Measurements from ENCODE around the gene GAPDH.
"Not testable (repeated sequence)": the region's sequence is repeated elsewhere in the genome, so short reads cannot be mapped to it uniquely, and the experiment has no call there.

GAPDH gene

DNA sequence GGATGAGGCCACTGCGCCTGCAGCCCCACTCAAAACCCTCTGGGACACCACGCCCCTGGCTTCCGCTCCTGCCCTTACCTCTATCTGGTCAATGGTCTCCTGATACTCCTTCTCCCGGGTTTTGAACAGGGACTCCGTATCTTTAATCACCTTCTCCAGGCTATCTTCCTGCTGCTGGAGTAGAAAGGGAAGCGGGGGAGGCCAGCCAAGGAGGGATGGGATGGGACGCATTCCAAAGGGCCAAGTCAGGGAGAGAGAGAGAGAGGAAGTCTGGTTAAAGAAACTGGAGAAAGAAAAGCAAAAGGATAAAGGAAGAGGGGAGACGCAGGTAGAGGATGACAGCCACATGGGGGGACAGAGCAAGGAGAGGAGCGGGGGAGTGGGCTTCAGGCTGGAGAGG, 13.7 kb downstream of the GAPDH start:
- peak; percentile 90 for DNase-seq

DNA sequence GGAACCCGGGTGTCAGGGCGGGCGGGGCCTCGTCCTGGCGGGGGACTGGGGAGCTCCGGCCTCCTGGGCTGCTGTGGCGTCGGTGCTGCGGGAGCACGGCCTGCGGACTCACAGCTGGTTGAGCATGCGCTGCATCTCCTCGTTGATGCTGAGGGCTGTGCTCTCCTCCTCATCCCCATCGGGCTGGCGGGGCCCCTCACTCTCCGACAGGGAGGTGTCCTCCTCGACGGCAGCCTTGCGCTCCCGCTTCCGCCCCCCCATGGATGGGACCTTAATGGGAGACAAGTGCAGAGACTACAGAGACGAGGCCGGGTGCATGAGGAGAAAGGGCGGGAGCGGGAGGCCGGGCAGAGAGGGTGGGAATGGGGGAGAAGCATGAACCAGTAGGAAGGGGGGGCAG, 14.2 kb downstream of the GAPDH start:
- no peak for DNase-seq

GRCh38 chr12:6548966-6549683, 14.8 kb downstream of the GAPDH start:
- DNase-seq, result peak; percentile 66

- DNase-seq, result no peak
These were observed 15.4 kb downstream of the GAPDH start for GRCh38 chr12:6549684-6550151.

- DNase-seq, result no peak
These were observed 16.2 kb downstream of the GAPDH start for GRCh38 chr12:6550294-6551062.

- no peak for DNase-seq
These were observed 16.7 kb downstream of the GAPDH start for GRCh38 chr12:6551063-6551461.

DNA sequence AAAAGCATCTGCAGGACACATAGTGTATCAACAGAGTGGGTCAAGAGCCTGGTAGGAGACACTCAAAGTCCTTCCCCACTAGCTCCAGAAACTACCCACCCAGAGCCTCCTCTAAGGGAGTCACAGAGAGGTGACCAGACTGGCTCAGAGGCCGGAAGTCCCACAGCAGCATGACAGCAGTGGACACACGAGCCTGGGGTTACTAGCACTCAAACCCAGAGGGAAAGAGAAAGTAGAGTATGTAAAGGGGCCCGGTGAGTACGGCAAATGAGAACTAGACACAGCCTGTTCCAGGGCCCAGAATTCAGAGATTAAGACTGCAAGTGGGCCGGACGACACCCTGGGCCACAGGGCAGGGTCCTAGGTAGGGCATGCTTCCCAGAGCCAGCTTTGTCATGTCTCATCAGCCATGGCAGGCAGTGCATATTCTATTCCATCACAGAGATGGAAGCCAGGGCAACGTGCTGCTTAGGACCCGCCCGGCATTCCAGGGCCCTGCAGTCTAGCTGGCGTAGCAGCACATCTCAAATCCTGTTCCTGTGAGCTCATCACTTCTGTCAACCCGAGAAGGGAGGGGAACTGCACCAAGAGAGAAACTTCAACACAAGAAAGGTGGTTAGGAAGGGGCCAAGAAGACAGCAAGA, 17.3 kb downstream of the GAPDH start:
- peak; percentile 81 for DNase-seq

- DNase-seq, result peak; percentile 53
These were observed 17.8 kb downstream of the GAPDH start for GRCh38 chr12:6552140-6552551.

GRCh38 chr12:6553051-6553868, 18.9 kb downstream of the GAPDH start:
- peak; percentile 89 for DNase-seq

- DNase-seq, result peak; percentile 86
These were observed 20.1 kb downstream of the GAPDH start for GRCh38 chr12:6554168-6555017.

GRCh38 chr12:6555018-6555691, 20.8 kb downstream of the GAPDH start:
- DNase-seq, result peak; percentile 31

DNA sequence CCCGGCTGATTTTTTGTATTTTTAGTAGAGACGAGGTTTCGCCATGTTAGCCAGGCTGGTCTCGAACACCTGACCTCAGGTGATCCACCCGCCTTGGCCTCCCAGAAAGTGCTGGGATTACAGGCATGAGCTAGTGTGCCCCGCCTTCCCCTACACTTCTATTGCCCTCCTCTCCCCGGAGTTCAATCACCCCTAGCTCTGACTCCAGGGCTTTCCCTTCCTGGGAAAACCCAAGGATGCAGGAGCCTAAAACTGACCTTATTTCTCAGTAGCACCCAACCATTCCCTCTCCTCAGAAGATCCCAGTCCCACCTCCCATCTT, 22.1 kb downstream of the GAPDH start:
- not testable (repeated sequence) for DNase-seq

DNA sequence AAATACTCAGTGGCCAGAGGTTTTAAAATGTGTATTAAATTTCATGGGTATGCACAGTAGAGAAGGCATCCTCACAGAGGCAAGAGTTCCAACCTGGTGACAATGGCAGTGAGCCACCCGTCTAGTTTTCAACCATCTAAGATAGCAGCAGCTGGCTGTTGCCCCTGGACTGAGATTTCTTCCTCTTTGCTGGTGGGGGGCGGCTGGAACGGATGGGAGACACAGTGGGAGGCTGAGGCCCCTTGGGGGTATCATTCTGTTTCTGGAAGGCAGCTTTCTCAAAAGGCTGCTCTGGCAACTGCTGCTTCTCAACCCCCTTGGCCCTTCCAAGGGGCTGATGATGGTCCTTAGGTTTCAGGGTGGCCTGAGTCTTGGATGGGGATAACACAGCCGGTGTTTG, 22.5 kb downstream of the GAPDH start:
- no peak for DNase-seq

DNA sequence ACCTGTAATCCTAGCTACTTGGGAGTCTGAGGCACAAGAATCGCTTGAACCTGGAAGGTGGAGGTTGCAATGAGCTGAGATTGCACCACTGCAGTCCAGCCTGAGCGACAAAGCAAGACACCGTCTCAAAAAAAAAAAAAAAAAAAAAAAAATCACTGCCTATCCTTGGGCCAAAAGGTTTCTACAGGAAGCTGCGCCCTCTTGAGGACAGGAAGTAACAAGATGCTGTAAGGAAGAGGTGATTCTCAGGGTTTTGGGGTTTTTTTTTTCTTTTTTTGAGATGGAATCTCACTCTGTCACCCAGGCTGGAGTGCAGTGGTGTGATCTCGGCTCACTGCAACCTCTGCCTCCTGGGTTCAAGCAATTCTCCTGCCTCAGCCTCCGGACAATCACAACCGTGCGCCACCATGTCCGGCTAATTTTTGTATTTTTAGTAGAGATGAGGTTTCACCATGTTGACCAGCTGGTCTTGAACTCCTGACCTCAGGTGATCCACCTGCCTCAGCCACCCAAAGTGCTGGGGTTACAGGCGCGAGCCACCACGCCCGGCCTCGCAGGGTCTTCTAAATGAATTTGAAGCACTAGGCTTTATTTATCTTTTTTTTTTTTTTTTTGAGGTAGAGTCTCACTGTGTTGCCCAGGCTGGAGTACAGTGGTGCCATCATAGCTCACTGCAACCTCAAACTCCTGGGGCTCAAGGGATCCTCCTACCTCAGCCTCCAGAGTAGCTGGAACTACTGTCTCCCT, 23.9 kb downstream of the GAPDH start:
- peak; percentile 75 for DNase-seq

DNA sequence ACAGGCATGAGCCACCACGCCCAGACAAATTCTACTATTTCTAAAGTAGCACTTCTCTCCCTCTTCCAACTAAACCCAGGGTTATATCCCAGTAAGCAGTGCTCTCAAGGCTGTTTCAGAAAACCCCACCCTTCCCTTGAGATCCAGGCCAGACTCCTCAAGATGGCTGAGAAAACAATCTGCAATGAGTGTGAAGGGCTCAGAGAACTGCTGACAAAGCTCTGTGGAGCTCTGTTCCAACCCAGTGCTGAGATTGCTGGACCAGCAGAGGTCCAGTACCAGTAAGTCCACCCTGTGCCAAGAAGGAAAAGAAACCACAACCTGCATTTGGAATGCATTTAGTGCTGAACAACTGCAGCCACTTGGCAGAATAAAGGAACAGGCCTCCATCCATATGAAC, 25.2 kb downstream of the GAPDH start:
- DNase-seq, result no peak

GRCh38 chr12:6560501-6561205, 26.3 kb downstream of the GAPDH start:
- no peak for DNase-seq

GRCh38 chr12:6562881-6563280, 28.6 kb downstream of the GAPDH start:
- DNase-seq, result no peak

DNA sequence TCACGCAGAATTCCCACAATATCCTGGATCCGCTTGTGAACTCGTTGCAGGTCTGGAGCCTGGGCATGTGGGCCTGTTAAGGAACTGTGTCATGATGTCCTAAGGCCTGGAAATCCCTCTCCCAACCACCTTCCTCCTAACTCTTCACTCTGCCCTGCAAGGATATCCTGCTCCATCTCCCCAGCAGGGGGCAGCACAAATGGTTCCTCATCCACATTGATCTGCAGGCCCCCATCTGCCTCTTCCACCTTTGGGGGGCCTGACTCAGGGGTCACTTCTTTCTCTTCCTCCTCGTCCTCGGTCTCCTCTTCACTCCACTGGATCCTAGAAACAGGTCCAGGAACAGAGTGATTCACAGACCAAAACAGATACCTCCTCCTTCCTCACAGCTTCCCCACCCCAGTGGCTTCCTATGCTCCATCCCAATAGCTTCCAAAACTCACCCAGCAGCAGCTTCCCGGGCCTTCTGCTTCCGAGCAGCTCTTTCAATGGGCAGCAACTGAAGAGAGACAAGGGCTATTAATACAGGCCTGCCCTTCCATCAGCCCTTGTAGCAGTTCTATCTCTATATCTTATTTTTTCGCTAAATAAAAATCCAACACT, 29.2 kb downstream of the GAPDH start:
- peak; percentile 53 for DNase-seq

DNA sequence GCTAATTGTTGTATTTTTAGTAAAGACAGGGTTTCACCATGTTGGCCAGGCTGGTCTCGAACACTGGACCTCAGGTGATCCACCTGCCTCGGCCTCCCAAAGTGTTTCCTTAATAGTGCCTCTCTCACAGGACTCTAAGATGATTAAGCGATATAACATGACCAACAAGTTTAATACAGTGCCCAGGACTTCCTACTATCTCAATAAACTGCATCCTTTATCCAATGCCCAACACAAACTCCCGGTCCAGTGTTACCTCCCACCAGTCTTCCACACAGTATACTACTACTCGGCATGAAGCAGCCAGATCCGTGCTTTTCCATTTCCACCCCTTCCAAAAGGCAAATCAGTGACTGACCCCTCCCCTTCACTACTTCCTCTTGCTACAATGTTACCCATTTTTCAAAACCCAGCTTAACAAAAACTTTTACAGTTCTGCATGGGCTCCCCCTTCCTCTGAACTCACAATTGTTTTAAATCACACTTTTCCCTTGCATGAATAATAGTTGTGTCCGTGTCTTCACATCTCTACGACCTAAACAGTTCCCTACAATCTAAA, 32.9 kb downstream of the GAPDH start:
- no peak for DNase-seq

All from EL (cell line).